ENCODE results near the gene DHX15.

DHX15 gene

DNA sequence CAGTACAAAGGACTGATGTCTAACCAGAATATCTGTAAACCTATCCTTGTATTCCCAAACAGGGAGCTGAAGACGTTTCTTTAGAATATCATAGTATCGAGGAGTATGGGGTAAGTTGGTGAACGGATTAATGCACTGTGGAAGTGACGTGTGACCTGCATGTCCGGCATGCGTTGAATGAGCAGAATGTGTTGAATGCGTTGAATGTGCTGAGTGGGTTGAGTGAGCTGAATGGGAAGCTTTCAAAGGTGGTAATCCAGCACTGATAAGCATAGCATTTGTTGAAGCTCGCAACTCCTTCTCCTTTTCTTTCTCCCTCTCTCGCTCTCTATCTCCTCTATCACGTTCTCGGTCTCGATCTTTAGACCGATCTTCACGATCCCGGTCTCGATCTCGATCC is 8.1 kb downstream of the DHX15 start:
- Histone ChIP-seq H3K4me1 (no peaks in the 10 kb centered on the region), H3K4me3 (ENCODE audit: low read depth, low read length) (no peak overlapping the region), H3K27me3 (ENCODE audit: control insufficient read depth, insufficient read depth, low read length) (no peaks in the 10 kb centered on the region), H3K9me3 (ENCODE audit: control insufficient read depth, low read length) (no peaks in the 10 kb centered on the region), H3K36me3 (ENCODE audit: control insufficient read depth, insufficient read depth, low read length) (no peaks in the 10 kb centered on the region), H3K9ac (no peak overlapping the region), H3K79me2 (peaks cover 45% of the 10 kb centered on the region), H3K27ac (no peak overlapping the region), H3K4me2 (ENCODE audit: low read length) (no peak overlapping the region), H2AFZ (no peak overlapping the region)
- TF ChIP-seq, protein P1, sequence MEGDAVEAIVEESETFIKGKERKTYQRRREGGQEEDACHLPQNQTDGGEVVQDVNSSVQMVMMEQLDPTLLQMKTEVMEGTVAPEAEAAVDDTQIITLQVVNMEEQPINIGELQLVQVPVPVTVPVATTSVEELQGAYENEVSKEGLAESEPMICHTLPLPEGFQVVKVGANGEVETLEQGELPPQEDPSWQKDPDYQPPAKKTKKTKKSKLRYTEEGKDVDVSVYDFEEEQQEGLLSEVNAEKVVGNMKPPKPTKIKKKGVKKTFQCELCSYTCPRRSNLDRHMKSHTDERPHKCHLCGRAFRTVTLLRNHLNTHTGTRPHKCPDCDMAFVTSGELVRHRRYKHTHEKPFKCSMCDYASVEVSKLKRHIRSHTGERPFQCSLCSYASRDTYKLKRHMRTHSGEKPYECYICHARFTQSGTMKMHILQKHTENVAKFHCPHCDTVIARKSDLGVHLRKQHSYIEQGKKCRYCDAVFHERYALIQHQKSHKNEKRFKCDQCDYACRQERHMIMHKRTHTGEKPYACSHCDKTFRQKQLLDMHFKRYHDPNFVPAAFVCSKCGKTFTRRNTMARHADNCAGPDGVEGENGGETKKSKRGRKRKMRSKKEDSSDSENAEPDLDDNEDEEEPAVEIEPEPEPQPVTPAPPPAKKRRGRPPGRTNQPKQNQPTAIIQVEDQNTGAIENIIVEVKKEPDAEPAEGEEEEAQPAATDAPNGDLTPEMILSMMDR (IDR thresholded peaks at IDR 0.05) = no peak

DNA sequence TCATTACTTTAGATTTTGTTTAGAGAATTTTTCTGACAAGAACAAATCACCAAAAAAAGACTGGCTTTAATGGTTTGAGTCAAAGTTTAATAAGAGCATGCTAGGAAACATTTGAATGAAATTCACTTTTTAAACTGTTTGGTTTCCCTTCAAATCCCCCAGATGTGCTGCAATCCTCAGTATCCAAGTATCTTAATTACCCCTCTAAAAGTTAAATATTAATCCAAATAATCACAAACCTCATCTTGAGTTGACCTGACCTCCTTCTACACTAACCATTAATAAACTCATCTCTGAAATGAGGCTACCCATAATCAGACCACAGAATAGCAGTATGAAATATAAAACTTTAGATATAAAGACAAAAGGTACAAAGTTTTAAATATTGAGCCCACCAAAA is 10.1 kb downstream of the DHX15 start:
- Histone ChIP-seq H3K9me3 (ENCODE audit: control insufficient read depth, low read length) (no peaks in the 10 kb centered on the region), H3K27me3 (ENCODE audit: control insufficient read depth, insufficient read depth, low read length) (no peaks in the 10 kb centered on the region), H3K9ac (no peak overlapping the region), H3K4me1 (no peaks in the 10 kb centered on the region), H3K36me3 (ENCODE audit: control insufficient read depth, insufficient read depth, low read length) (no peaks in the 10 kb centered on the region), H3K79me2 (peaks cover 36% of the 10 kb centered on the region), H3K27ac (no peak overlapping the region), H2AFZ (no peak overlapping the region), H3K4me2 (ENCODE audit: low read length) (no peak overlapping the region), H3K4me3 (ENCODE audit: low read depth, low read length) (no peak overlapping the region)
- TF ChIP-seq, protein P1 (IDR thresholded peaks at IDR 0.05) = no peak

DNA sequence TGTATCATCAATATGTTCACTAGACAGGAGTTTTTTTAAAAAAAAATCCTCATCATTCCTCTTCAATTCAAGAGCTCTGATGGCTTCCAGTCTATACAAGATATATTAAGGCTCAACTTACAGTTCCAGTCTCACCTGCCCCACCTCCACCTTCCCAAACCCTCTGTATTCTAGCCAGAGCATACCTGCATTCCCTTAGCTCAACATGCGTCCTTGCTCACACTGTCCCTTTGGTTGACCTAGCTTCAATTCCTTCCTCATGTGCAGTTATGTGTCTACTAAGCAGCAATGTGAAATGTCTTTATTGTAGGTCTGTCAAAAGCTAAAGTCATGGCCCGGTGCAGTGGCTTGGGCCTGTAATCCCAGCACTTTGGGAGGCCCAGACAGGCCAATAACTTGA is 10.8 kb downstream of the DHX15 start:
- Histone ChIP-seq H3K9ac (no peak overlapping the region), H3K27ac (no peak overlapping the region), H3K4me2 (ENCODE audit: low read length) (no peak overlapping the region), H3K4me3 (ENCODE audit: low read depth, low read length) (no peak overlapping the region), H3K36me3 (ENCODE audit: control insufficient read depth, insufficient read depth, low read length) (no peaks in the 10 kb centered on the region), H3K79me2 (peaks cover 33% of the 10 kb centered on the region), H3K27me3 (ENCODE audit: control insufficient read depth, insufficient read depth, low read length) (no peaks in the 10 kb centered on the region), H2AFZ (no peak overlapping the region), H3K9me3 (ENCODE audit: control insufficient read depth, low read length) (no peaks in the 10 kb centered on the region), H3K4me1 (no peaks in the 10 kb centered on the region)
- TF ChIP-seq, protein P1 (IDR thresholded peaks at IDR 0.05) = no peak

DNA sequence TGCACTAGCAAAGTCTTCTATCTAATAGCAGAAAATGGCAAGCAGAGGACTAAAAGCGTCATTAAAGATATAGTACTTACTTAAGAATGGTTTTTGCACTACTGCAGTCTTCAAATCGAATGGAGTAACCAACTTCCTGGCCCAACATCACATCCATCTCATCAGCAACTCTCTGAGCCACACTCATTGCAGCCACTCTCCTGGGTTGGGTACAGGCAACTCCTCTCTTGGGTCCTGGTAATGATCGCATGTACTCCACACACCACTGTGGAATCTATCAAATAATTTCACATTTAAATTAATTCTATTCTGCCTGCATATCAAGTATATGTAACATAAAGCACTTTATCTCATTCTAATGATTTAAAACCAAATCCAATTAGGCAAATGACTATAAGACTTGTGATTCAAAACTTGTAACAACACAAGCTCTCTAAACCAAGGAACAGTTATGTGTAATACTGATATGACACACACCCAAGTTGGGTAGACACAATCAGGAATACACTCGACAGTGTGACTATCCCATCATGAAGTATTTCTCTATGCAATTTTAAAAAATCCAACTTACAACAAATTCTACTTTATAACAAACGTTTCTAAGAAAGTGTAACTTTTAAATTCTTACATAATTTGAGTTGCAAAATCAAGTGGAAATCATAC is 13.6 kb downstream of the DHX15 start:
- TF ChIP-seq, protein P1 (IDR thresholded peaks at IDR 0.05) = no peak
- H3K4me2 ChIP-seq (ENCODE audit: low read length) = no peak overlapping the region
- no peaks in the 10 kb centered on the region for H3K36me3 ChIP-seq (ENCODE audit: control insufficient read depth, insufficient read depth, low read length)
- H2AFZ ChIP-seq = no peak overlapping the region
- no peak overlapping the region for H3K9ac ChIP-seq
- H3K79me2 ChIP-seq = peaks cover 37% of the 10 kb centered on the region
- no peaks in the 10 kb centered on the region for H3K4me1 ChIP-seq
- H3K27me3 ChIP-seq (ENCODE audit: control insufficient read depth, insufficient read depth, low read length) = no peaks in the 10 kb centered on the region
- no peak overlapping the region for H3K4me3 ChIP-seq (ENCODE audit: low read depth, low read length)
- no peak overlapping the region for H3K27ac ChIP-seq
- H3K9me3 ChIP-seq (ENCODE audit: control insufficient read depth, low read length) = no peaks in the 10 kb centered on the region

DNA sequence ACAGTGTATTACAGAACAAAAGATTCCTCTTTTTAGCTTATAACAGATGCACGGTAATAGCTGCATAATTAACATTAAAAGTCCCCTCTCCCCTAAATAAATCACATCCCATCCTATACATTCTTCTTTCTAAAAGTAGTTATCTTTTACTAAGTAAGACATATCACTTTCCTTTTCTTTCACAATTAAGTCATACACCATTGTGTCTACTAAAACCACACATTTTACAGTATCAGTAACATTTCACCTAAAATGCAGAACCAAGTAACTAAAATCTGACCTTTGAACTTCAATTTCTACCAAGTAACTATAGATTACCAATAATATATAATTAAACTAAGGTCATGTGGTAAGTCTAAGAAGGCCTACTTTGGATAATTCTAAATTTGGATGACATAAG is 14.2 kb downstream of the DHX15 start:
- Histone ChIP-seq H2AFZ (no peak overlapping the region), H3K4me2 (ENCODE audit: low read length) (no peak overlapping the region), H3K27ac (no peak overlapping the region), H3K4me1 (no peaks in the 10 kb centered on the region), H3K4me3 (ENCODE audit: low read depth, low read length) (no peak overlapping the region), H3K9me3 (ENCODE audit: control insufficient read depth, low read length) (no peaks in the 10 kb centered on the region), H3K27me3 (ENCODE audit: control insufficient read depth, insufficient read depth, low read length) (no peaks in the 10 kb centered on the region), H3K36me3 (ENCODE audit: control insufficient read depth, insufficient read depth, low read length) (no peaks in the 10 kb centered on the region), H3K79me2 (peaks cover 38% of the 10 kb centered on the region), H3K9ac (no peak overlapping the region)
- TF ChIP-seq, protein P1 (IDR thresholded peaks at IDR 0.05) = no peak
